HG02973 (cell line): ENCODE results near the gene INCA1.
A peak's percentile ranks its signal among the peaks of the same experiment; 100 is the strongest.
"Not testable (repeated sequence)": the region's sequence is repeated elsewhere in the genome, so short reads cannot be mapped to it uniquely, and the experiment has no call there.

ENCODE experiments used
- ATAC-seq: cut with Tn5 transposase; IDR thresholded peaks from one replicate; pipeline ENCODE4 v1.9.1; 2021; ENCODE audit warnings: moderate library complexity; ENCODE audit not compliant: unreplicated experiment

INCA1 gene

GRCh38 chr17:4997302-4998026 is at the start of gene INCA1, which contains the start of gene KIF1C:
INCA1 (minus strand) TSS chr17:4997522; CDS start chr17:4994437, 3,085 bp downstream.
KIF1C (plus strand) TSS chr17:4997950; CDS start chr17:5000247, 2,297 bp downstream.
- ATAC-seq = peak; percentile 72

- no peak for ATAC-seq
Observed at GRCh38 chr17:5045496-5045895, 48.2 kb upstream of the INCA1 start.

GRCh38 chr17:5044630-5045029 is 47.3 kb upstream of the INCA1 start:
- ATAC-seq = no peak

- ATAC-seq = no peak
Observed at GRCh38 chr17:5043524-5043923, 46.2 kb upstream of the INCA1 start.

GRCh38 chr17:5042157-5043022 is 45.1 kb upstream of the INCA1 start:
- no peak for ATAC-seq

- ATAC-seq = no peak
Observed at GRCh38 chr17:5035315-5035714, 38.0 kb upstream of the INCA1 start, which contains the start of gene SLC52A1. SLC52A1 (minus strand) TSS chr17:5035426; CDS start chr17:5034606, 820 bp downstream.

- no peak for ATAC-seq
Observed at GRCh38 chr17:5034651-5035050, 37.3 kb upstream of the INCA1 start.

- ATAC-seq = no peak
Observed at GRCh38 chr17:5034063-5034462, 36.7 kb upstream of the INCA1 start.

GRCh38 chr17:5033352-5034015 is 36.2 kb upstream of the INCA1 start:
- no peak for ATAC-seq

GRCh38 chr17:5032865-5033264 is 35.5 kb upstream of the INCA1 start:
- no peak for ATAC-seq

GRCh38 chr17:5031365-5032082 is 34.2 kb upstream of the INCA1 start:
- no peak for ATAC-seq

- not testable (repeated sequence) for ATAC-seq
Observed at GRCh38 chr17:5030168-5030567, 32.8 kb upstream of the INCA1 start.

GRCh38 chr17:5027916-5028315 is 30.6 kb upstream of the INCA1 start:
- no peak for ATAC-seq

GRCh38 chr17:5027299-5027698 is 30.0 kb upstream of the INCA1 start:
- ATAC-seq = no peak

- ATAC-seq = no peak
Observed at GRCh38 chr17:5024604-5025003, 27.3 kb upstream of the INCA1 start.

- ATAC-seq = no peak
Observed at GRCh38 chr17:5023588-5024147, 26.3 kb upstream of the INCA1 start.

- ATAC-seq = no peak
Observed at GRCh38 chr17:5022171-5022711, 24.9 kb upstream of the INCA1 start.

GRCh38 chr17:5020502-5021023 is 23.2 kb upstream of the INCA1 start:
- ATAC-seq = no peak

- ATAC-seq = no peak
Observed at GRCh38 chr17:5019475-5019956, 22.2 kb upstream of the INCA1 start.

GRCh38 chr17:5014357-5014756 is 17.0 kb upstream of the INCA1 start:
- no peak for ATAC-seq
